Loucy (cell line): ENCODE measurements around the gene AGBL4.

ENCODE experiments used
- CTCF ChIP-seq: fragments of 200-600 bp; sonication (generic); conservative IDR thresholded peaks from 2 replicates; pipeline ENCODE4 v1.5.1; 2014; ENCODE audit warnings: mild to moderate bottlenecking, antibody characterized with exemption, low read length
- EZH2phosphoT487 ChIP-seq: fragments of 200-600 bp; IDR thresholded peaks from 2 replicates; pipeline ENCODE4 v1.6.1; 2018; ENCODE audit warnings: antibody characterized with exemption, mild to moderate bottlenecking, moderate library complexity, borderline replicate concordance

GRCh38 chr1:49971088-49971487 lies 52.7 kb downstream of the AGBL4 start:
- no peak for TF ChIP-seq CTCF
- no peak for TF ChIP-seq EZH2phosphoT487
